ENCODE data around the gene C16orf95. TPM values are rescaled to one million over a fixed set of nuclear protein-coding genes. Genes with fewer than 3 reads are reported as not detected.

C16orf95 gene
- total and polyA plus RNA-seq, 4 donors: 2.0 to 6.2 (median 4.6) TPM

- TF ChIP-seq, protein P1, sequence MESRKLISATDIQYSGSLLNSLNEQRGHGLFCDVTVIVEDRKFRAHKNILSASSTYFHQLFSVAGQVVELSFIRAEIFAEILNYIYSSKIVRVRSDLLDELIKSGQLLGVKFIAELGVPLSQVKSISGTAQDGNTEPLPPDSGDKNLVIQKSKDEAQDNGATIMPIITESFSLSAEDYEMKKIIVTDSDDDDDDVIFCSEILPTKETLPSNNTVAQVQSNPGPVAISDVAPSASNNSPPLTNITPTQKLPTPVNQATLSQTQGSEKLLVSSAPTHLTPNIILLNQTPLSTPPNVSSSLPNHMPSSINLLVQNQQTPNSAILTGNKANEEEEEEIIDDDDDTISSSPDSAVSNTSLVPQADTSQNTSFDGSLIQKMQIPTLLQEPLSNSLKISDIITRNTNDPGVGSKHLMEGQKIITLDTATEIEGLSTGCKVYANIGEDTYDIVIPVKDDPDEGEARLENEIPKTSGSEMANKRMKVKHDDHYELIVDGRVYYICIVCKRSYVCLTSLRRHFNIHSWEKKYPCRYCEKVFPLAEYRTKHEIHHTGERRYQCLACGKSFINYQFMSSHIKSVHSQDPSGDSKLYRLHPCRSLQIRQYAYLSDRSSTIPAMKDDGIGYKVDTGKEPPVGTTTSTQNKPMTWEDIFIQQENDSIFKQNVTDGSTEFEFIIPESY (IDR thresholded peaks at IDR 0.05): no peak
Observed at GRCh38 chr16:87309620-87310525, 7.3 kb downstream of the C16orf95 start (continued).

GRCh38 chr16:87308826-87309225 is 8.4 kb downstream of the C16orf95 start:
- peaks cover 0 to 4% (median 0%) of the 10 kb centered on the region in 4 donors for H3K9me3 ChIP-seq (ENCODE audit: control insufficient read depth in 4 of 4, low read length in 3 of 4)
- no peaks in the 10 kb centered on the region for H3K27me3 ChIP-seq (ENCODE audit: control insufficient read depth in 4 of 4, insufficient read depth in 4 of 4, low read length in 3 of 4)
- WGBS: 84% methylated on average over 4 of the region's 4 CpGs
- H3K4me1 ChIP-seq (ENCODE audit: control insufficient read depth in 4 of 4, insufficient read depth in 4 of 4, low read length in 3 of 4): no peaks in the 10 kb centered on the region
- H3K4me3 ChIP-seq (ENCODE audit: low read depth in 1 of 3, low read length in 3 of 3): no peak overlapping the region
- no peak for TF ChIP-seq HNF4A (conservative IDR thresholded peaks at IDR 0.05)
- TF ChIP-seq RAD21 (IDR thresholded peaks at IDR 0.05): no peak
- no peak for TF ChIP-seq CTCF (IDR thresholded peaks at IDR 0.05; ENCODE audit: low read depth, low read length, missing input control)
- TF ChIP-seq, protein P1 (IDR thresholded peaks at IDR 0.05): no peak
- TF ChIP-seq FOXA1 (IDR thresholded peaks at IDR 0.05): no peak
- no peak for TF ChIP-seq NR2F2 (IDR thresholded peaks at IDR 0.05)
- no peak for TF ChIP-seq TAF1 (conservative IDR thresholded peaks at IDR 0.05)
- TF ChIP-seq RXRA (IDR thresholded peaks at IDR 0.05): no peak
- TF ChIP-seq HNF4G (IDR thresholded peaks at IDR 0.05): no peak
- no peak for DNase-seq (ENCODE audit: low spot score)
- no peak overlapping the region for H3K9ac ChIP-seq (ENCODE audit: low read depth in 1 of 2, low read length in 2 of 2)
- H3K27ac ChIP-seq (ENCODE audit: low read depth in 1 of 2, low read length in 2 of 2): no peak overlapping the region
- no peaks in the 10 kb centered on the region for H3K36me3 ChIP-seq (ENCODE audit: control insufficient read depth in 4 of 4, insufficient read depth in 3 of 4, low read depth in 1 of 4, low read length in 3 of 4)

DNA sequence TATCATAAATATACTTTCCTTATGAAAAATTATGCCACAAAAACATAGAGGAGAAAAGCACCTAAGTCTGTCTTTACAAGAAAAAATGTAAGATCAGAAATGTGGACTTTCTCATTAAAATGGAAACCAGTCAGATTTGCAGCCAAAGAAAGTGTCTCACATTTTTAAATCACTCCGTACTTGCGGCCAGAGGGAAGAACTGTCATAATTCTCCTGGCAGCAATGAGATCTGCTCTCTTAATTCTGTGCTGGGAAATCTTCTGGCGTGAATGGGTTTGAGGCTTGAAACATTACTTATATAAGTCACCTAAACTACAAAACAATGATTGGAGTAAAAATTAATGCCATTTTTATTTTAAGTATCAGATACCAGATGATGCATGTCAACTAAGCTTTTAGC is 10.7 kb downstream of the C16orf95 start:
- WGBS: 91% methylated on average over 3 of the region's 3 CpGs
- DNase-seq (ENCODE audit: low spot score): no peak
- H3K27me3 ChIP-seq (ENCODE audit: control insufficient read depth in 4 of 4, insufficient read depth in 4 of 4, low read length in 3 of 4): no peaks in the 10 kb centered on the region

More for the DNA sequence above, 10.7 kb downstream of the C16orf95 start:
- peaks cover 0 to 1% (median 0%) of the 10 kb centered on the region in 4 donors for H3K36me3 ChIP-seq (ENCODE audit: control insufficient read depth in 4 of 4, insufficient read depth in 3 of 4, low read depth in 1 of 4, low read length in 3 of 4)
- no peak overlapping the region for H3K27ac ChIP-seq (ENCODE audit: low read depth in 1 of 2, low read length in 2 of 2)
- H3K4me3 ChIP-seq (ENCODE audit: low read depth in 1 of 3, low read length in 3 of 3): no peak overlapping the region
- H3K9ac ChIP-seq (ENCODE audit: low read depth in 1 of 2, low read length in 2 of 2): no peak overlapping the region
- no peaks in the 10 kb centered on the region for H3K4me1 ChIP-seq (ENCODE audit: control insufficient read depth in 4 of 4, insufficient read depth in 4 of 4, low read length in 3 of 4)
- TF ChIP-seq HNF4G (IDR thresholded peaks at IDR 0.05) (no peak), HNF4A (conservative IDR thresholded peaks at IDR 0.05) (no peak)
- H3K9me3 ChIP-seq (ENCODE audit: control insufficient read depth in 4 of 4, low read length in 3 of 4): peaks cover 0 to 4% (median 0%) of the 10 kb centered on the region in 4 donors

Data from liver (tissue), 9 donors.